ENCODE results near the gene PCDH19. TPM values are rescaled to one million over a fixed set of nuclear protein-coding genes. Genes with fewer than 3 reads are reported as not detected.
A peak's percentile ranks its signal among the peaks of the same experiment; 100 is the strongest.

PCDH19 gene
- total RNA-seq, 2 donors from 2014 or later, result under 0.01 to 0.33 TPM

DNA sequence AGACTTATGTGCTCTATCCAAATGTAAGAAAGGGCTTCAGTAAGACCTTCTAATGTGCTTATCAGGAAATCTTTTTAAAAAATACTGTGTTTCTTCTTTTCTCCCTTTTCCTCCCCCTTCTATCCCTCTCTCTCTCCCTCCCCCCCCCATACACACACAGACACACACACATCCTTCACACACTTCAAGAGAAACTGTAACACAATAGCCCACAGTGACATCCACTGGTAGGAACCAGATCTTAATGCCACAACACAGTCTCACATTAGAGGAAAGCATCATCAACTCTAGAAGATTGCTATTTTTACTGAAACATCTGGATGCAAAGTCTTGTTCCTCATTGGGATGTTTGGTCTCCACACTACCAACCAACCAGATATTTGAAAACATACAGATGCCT is 4.6 kb downstream of the PCDH19 start:
- Histone ChIP-seq H3K36me3 (replicated peaks in 1 of 2; ENCODE audit: insufficient read depth in 1 of 2, low read depth in 2 of 2) (no peaks in the 10 kb centered on the region), H3K4me1 (peaks cover 14% of the 10 kb centered on the region), H3K27ac (no peak overlapping the region), H3K9me3 (no peaks in the 10 kb centered on the region), H3K27me3 (no peaks in the 10 kb centered on the region), H3K4me3 (no peak overlapping the region)
- no peak for TF ChIP-seq POLR2A (IDR thresholded peaks at IDR 0.05)
- TF ChIP-seq, protein P1, sequence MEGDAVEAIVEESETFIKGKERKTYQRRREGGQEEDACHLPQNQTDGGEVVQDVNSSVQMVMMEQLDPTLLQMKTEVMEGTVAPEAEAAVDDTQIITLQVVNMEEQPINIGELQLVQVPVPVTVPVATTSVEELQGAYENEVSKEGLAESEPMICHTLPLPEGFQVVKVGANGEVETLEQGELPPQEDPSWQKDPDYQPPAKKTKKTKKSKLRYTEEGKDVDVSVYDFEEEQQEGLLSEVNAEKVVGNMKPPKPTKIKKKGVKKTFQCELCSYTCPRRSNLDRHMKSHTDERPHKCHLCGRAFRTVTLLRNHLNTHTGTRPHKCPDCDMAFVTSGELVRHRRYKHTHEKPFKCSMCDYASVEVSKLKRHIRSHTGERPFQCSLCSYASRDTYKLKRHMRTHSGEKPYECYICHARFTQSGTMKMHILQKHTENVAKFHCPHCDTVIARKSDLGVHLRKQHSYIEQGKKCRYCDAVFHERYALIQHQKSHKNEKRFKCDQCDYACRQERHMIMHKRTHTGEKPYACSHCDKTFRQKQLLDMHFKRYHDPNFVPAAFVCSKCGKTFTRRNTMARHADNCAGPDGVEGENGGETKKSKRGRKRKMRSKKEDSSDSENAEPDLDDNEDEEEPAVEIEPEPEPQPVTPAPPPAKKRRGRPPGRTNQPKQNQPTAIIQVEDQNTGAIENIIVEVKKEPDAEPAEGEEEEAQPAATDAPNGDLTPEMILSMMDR (IDR thresholded peaks at IDR 0.05), result no peak
- ATAC-seq (no peak), DNase-seq (no peak)
- intact Hi-C loops (cut with DNase I), result no loop called here

DNA sequence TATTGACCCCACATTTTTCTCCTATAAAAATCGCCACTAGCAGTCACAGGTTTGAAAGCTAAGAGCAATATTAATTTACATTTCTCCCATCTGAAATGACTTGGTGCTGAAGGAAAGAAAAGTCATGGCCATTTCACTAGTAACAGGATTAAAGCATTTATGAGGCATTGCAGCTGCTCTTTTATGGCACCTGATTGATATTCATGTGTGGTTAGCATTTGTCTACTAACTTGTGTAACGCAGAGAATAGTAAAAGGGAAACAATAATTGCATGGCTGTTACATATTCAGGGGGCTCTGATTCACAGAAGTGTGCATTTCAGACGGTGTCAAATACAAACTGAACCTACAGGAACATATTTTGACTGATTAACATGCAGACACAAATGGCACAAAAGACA is 5.2 kb downstream of the PCDH19 start:
- WGBS, 2 donors, result 23 to 33% methylated on average over 3 of the region's 3 CpGs
- Histone ChIP-seq H3K4me1 (peaks cover 12% of the 10 kb centered on the region), H3K4me3 (no peak overlapping the region), H3K27ac (no peak overlapping the region), H3K9me3 (no peaks in the 10 kb centered on the region), H3K27me3 (no peaks in the 10 kb centered on the region), H3K36me3 (replicated peaks in 1 of 2; ENCODE audit: insufficient read depth in 1 of 2, low read depth in 2 of 2) (no peaks in the 10 kb centered on the region)
- intact Hi-C loops (cut with DNase I), result no loop called here
- no peak for DNase-seq
- TF ChIP-seq, protein P1 (IDR thresholded peaks at IDR 0.05), result no peak
- no peak for TF ChIP-seq POLR2A (IDR thresholded peaks at IDR 0.05)
- no peak for ATAC-seq

- no peaks in the 10 kb centered on the region for H3K9me3 ChIP-seq
- no peak for TF ChIP-seq POLR2A (IDR thresholded peaks at IDR 0.05)
- TF ChIP-seq, protein P1 (IDR thresholded peaks at IDR 0.05), result no peak
- 8% methylated on average over 5 of the region's 6 CpGs; no CpG with 5 or more reads in 1 of the 2 donors for WGBS, 2 donors
- no peaks in the 10 kb centered on the region for H3K36me3 ChIP-seq (replicated peaks in 1 of 2; ENCODE audit: insufficient read depth in 1 of 2, low read depth in 2 of 2)
- intact Hi-C loops (cut with DNase I), result no loop called here
- H3K4me1 ChIP-seq, result no peaks in the 10 kb centered on the region
- no peak overlapping the region for H3K27ac ChIP-seq
- no peak for ATAC-seq
- no peak for DNase-seq
- no peaks in the 10 kb centered on the region for H3K27me3 ChIP-seq
- no peak overlapping the region for H3K4me3 ChIP-seq
These were observed 14.3 kb downstream of the PCDH19 start for GRCh38 chrX:100395781-100396180.

DNA sequence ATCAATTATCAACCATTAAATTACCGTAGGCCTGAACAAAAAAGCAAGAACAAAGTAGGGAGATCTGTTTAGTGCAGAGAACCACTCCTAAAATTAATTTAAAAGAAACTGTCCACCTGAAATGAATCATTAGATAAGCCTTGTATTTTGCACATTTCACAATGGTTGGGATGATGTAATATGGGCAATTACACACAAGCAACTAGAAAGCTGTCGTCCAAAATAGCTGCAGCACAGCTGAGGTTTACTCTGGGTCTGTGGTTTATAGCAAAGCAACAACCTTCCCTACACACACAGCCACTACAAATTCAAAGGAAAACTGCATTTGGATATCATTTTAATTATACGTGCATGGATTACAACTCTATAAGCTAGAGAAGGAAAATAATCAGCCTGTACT is 28.5 kb downstream of the PCDH19 start:
- H3K4me1 ChIP-seq, result no peaks in the 10 kb centered on the region
- no peaks in the 10 kb centered on the region for H3K9me3 ChIP-seq
- ATAC-seq (no peak), DNase-seq (no peak)
- intact Hi-C loops (cut with DNase I), result no loop called here
- H3K36me3 ChIP-seq (replicated peaks in 1 of 2; ENCODE audit: insufficient read depth in 1 of 2, low read depth in 2 of 2), result no peaks in the 10 kb centered on the region
- H3K27ac ChIP-seq, result no peak overlapping the region
- no peak for TF ChIP-seq POLR2A (IDR thresholded peaks at IDR 0.05)
- TF ChIP-seq, protein P1 (IDR thresholded peaks at IDR 0.05), result no peak
- no peak overlapping the region for H3K4me3 ChIP-seq
- H3K27me3 ChIP-seq, result no peaks in the 10 kb centered on the region
- WGBS, 2 donors, result 47 to 59% methylated on average over 3 of the region's 3 CpGs

GRCh38 chrX:100379388-100379986 is 30.6 kb downstream of the PCDH19 start:
- no peaks in the 10 kb centered on the region for H3K9me3 ChIP-seq
- TF ChIP-seq, protein P1 (IDR thresholded peaks at IDR 0.05), result peak in 5 of 7 experiments; percentile 24 to 40 (median 39)
- TF ChIP-seq POLR2A (IDR thresholded peaks at IDR 0.05), result no peak
- no peaks in the 10 kb centered on the region for H3K27me3 ChIP-seq
- H3K4me1 ChIP-seq, result no peaks in the 10 kb centered on the region
- intact Hi-C loops (cut with DNase I), result no loop called here
- no peak for DNase-seq
- no peak overlapping the region for H3K4me3 ChIP-seq
- no peaks in the 10 kb centered on the region for H3K36me3 ChIP-seq (replicated peaks in 1 of 2; ENCODE audit: insufficient read depth in 1 of 2, low read depth in 2 of 2)
- 7% methylated on average over 7 of the region's 7 CpGs for WGBS, 2 donors
- no peak overlapping the region for H3K27ac ChIP-seq
- ATAC-seq, result no peak

Measured in body of pancreas (tissue), 4 donors.